CD4-positive, CD25-positive, alpha-beta regulatory T cell (primary cell): Measurements from ENCODE around the gene NAAA. TPM values are rescaled to one million over a fixed set of nuclear protein-coding genes. Genes with fewer than 3 reads are reported as not detected.
"Not testable (repeated sequence)": the region's sequence is repeated elsewhere in the genome, so short reads cannot be mapped to it uniquely, and the experiment has no call there.

Experiments
- ATAC-seq, 2 donors: fragments of 150-1000 bp; cut with Tn5 transposase; one replicate each; pipeline ENCODE4 v1.10.0; 2021; ENCODE audit warnings: low read depth in 2 of 2, moderate number of reproducible peaks in 2 of 2, moderate library complexity in 1 of 2
- DNase-seq, 3 donors: peaks; one replicate each; pipeline versions ENCODE4 v3.0.0 to v3.0.0-alpha.2; 2012 to 2022; ENCODE audit warnings: mixed read lengths in 1 of 3
- H3K27ac ChIP-seq: one replicate; pipeline ENCODE4 v1.7.0; 2013; ENCODE audit warnings: mild to moderate bottlenecking, low read length; ENCODE audit not compliant: insufficient read depth, poor library complexity, severe bottlenecking
- H3K27me3 ChIP-seq: one replicate; pipeline ENCODE4 v1.7.0; 2013; ENCODE audit warnings: low read length; ENCODE audit not compliant: control insufficient read depth, insufficient read depth
- H3K36me3 ChIP-seq: one replicate; pipeline ENCODE4 v1.7.0; 2013; ENCODE audit warnings: mild to moderate bottlenecking, low read length, moderate library complexity; ENCODE audit not compliant: control insufficient read depth, insufficient read depth
- H3K4me1 ChIP-seq: 2 replicates; pipeline ENCODE4 v1.7.0; 2013; ENCODE audit warnings: mild to moderate bottlenecking, low read length; ENCODE audit not compliant: insufficient read depth, control insufficient read depth, poor library complexity, severe bottlenecking
- H3K4me3 ChIP-seq: one replicate; pipeline ENCODE4 v1.7.0; 2013; ENCODE audit warnings: low read depth, mild to moderate bottlenecking, low read length, moderate library complexity
- H3K9me3 ChIP-seq, 2 experiments: 1 replicate in 1 of 2; 2 replicates in 1 of 2; pipeline ENCODE4 v1.7.0; 2013; ENCODE audit warnings: low read length in 2 of 2, mild to moderate bottlenecking in 1 of 2, moderate library complexity in 1 of 2; ENCODE audit not compliant: control insufficient read depth in 2 of 2
- H3K27ac Mint-ChIP-seq, 3 donors: one replicate each; pipeline ENCODE4 v1.8.0; 2020 to 2022; ENCODE audit warnings: mild to moderate bottlenecking in 3 of 3, mixed read lengths in 3 of 3, moderate library complexity in 2 of 3
- H3K27me3 Mint-ChIP-seq: one replicate; pipeline ENCODE4 v1.8.0; 2022; ENCODE audit warnings: mild to moderate bottlenecking, mixed read lengths
- H3K36me3 Mint-ChIP-seq: one replicate; pipeline ENCODE4 v1.8.0; 2020; ENCODE audit warnings: mixed read lengths
- H3K4me1 Mint-ChIP-seq, 4 donors: one replicate each; pipeline ENCODE4 v1.8.0; 2020 to 2022; ENCODE audit warnings: mixed read lengths in 4 of 4, mild to moderate bottlenecking in 1 of 4
- H3K4me3 Mint-ChIP-seq, 4 donors: one replicate each; pipeline ENCODE4 v1.8.0; 2020 to 2022; ENCODE audit warnings: mild to moderate bottlenecking in 4 of 4, mixed read lengths in 4 of 4, moderate library complexity in 3 of 4
- H3K9me3 Mint-ChIP-seq, 7 donors: one replicate each; pipeline ENCODE4 v1.8.0; 2020 to 2022; ENCODE audit warnings: mixed read lengths in 7 of 7, mild to moderate bottlenecking in 3 of 7, moderate library complexity in 2 of 7
- polyA plus RNA-seq, 4 donors: library from polyadenylated mRNA; unstranded; fragments of 300-500 nt; fragmentation: Illumina TruSeq; gene quantifications; one replicate each; pipeline ENCODE4 v1.2.3, GENCODE V29; 2021
- total RNA-seq: library from RNA; stranded (reverse); gene quantifications from one replicate; pipeline ENCODE4 v1.2.3, GENCODE V29; 2022

The NAAA gene
- total and polyA plus RNA-seq, 5 donors from 2014 or later: 60.5 to 135 (median 123) TPM

DNA sequence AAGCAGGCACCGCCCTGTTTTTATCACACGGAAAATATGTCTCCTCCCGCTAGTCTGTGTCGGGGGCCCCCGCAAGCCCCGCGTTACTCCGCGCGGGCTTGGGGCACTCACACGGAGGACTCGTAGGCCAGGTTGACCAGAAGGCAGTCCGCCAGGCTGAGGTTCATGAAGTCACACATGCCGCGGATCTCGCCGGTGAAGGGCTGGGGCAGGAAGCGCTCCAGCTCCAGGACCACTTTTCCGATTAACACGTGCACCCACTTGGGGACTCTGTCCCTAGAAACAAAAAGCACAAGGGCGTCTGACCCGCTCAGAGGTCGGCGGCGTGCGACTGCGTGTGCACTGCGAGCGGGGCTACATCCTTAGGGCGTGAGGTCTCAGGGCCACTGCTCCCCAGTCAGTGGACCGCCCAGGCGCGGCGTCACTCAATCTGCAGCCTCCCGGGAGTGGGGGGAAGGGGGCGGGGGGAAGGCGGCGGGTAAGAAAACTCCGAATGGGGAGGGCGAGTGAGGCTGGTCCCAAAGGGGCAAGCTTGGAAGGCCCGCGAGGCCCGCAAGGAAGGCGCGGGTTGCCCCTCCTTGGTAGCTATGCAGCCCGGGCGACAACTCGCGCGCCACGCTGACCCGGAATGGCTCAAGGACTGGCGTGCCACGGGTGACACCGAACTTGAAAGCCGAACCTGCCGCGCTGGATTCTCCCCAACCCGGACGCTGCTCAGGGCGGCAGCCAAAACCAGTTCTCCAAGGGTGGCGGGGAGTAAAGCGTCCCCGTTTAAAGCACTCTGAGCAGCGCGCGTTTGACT lies 722 bp downstream of the NAAA start:
- Mint-ChIP-seq H3K9me3 (no peaks in the 10 kb centered on the region), H3K4me3 (peak overlapping the region; percentile 98 to 99 (median 99)), H3K4me1 (peaks cover 15 to 44% (median 28%) of the 10 kb centered on the region in 4 donors), H3K27me3 (no peaks in the 10 kb centered on the region), H3K36me3 (peaks cover 24% of the 10 kb centered on the region), H3K27ac (peak overlapping the region; percentile 97 to 99 (median 97))
- H3K27me3 ChIP-seq: no peaks in the 10 kb centered on the region
- peaks cover 19% of the 10 kb centered on the region for H3K36me3 ChIP-seq
- no peaks in the 10 kb centered on the region for H3K9me3 ChIP-seq
- DNase-seq (peak; percentile 68 to 87 (median 73)), ATAC-seq (peak; percentile 61 to 62)
- peak overlapping the region; percentile 82 for H3K27ac ChIP-seq
- H3K4me3 ChIP-seq: peak overlapping the region; percentile 85
- H3K4me1 ChIP-seq: peaks cover 20% of the 10 kb centered on the region

DNA sequence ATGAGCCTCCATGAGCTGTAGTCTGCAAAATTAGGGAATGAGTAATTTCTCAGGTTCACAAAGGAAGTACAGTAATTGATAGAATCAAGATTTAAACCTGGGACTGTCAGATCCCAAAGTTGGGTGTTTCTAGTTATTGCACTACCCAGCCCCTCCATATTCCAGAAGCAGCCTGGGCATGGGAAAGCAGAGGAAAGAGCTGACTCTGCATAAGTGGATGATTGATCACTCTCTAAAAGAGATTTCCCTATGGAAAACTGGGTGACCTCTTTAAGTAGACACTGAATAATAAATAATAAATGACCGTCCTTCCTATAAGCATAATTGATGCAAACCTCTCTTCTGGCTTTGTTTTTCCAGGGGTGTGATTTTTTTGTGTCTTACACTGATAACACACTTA lies 5.2 kb downstream of the NAAA start:
- Histone ChIP-seq H3K9me3 (no peaks in the 10 kb centered on the region), H3K4me1 (peaks cover 14% of the 10 kb centered on the region), H3K4me3 (no peak overlapping the region), H3K27me3 (no peaks in the 10 kb centered on the region), H3K27ac (no peak overlapping the region), H3K36me3 (peaks cover 50% of the 10 kb centered on the region)
- ATAC-seq: no peak
- H3K27me3 Mint-ChIP-seq: no peaks in the 10 kb centered on the region
- no peak for DNase-seq
- no peak overlapping the region for H3K27ac Mint-ChIP-seq
- H3K9me3 Mint-ChIP-seq: no peaks in the 10 kb centered on the region
- peaks cover 20 to 45% (median 30%) of the 10 kb centered on the region in 4 donors for H3K4me1 Mint-ChIP-seq
- H3K4me3 Mint-ChIP-seq: no peak overlapping the region
- H3K36me3 Mint-ChIP-seq: peaks cover 35% of the 10 kb centered on the region

DNA sequence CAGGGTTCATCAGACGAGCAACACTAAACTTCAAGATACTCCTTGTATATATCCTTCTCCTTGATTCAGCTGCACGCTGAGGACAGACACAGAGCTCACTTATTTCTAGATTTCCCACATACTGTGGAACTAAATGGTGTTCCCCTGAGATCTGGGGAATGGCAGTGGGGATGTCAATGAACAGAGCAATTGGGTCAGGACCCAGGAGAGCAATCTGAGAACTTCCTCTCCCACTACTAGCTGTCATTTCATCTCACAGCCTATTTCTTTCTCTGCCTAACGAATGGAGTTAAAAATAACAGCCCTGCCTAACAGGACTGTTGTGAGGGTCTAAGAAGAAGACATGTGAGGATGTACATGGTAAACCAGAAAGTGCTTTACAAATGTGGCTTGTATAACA lies 10.7 kb downstream of the NAAA start:
- Histone ChIP-seq H3K36me3 (peaks cover 64% of the 10 kb centered on the region), H3K4me1 (no peaks in the 10 kb centered on the region), H3K27me3 (no peaks in the 10 kb centered on the region), H3K27ac (no peak overlapping the region), H3K4me3 (no peak overlapping the region), H3K9me3 (no peaks in the 10 kb centered on the region)
- peaks cover 35% of the 10 kb centered on the region for H3K36me3 Mint-ChIP-seq
- no peak for ATAC-seq
- H3K27ac Mint-ChIP-seq: peak overlapping the region in 2 of 3 donors; percentile 23 to 26
- no peak overlapping the region for H3K4me3 Mint-ChIP-seq
- peaks cover 2 to 15% (median 10%) of the 10 kb centered on the region in 4 donors for H3K4me1 Mint-ChIP-seq
- no peaks in the 10 kb centered on the region for H3K27me3 Mint-ChIP-seq
- H3K9me3 Mint-ChIP-seq: no peaks in the 10 kb centered on the region
- no peak for DNase-seq

DNA sequence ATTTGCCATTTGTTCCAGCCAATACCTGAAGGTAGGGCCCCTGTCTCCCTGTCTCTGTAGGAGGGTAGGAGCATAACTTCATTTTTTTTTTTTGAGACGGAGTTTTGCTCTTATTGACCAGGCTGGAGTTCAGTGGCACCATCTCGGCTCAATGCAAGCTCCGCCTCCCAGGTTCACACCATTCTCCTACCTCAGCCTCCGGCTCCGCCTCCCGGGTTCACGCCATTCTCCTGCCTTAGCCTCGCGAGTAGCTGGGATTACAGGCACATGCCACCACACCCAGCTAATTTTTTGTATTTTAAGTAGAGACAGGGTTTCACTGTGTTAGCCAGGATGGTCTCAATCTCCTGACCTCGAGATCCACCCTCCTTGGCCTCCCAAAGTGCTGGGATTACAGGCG lies 15.9 kb downstream of the NAAA start:
- H3K27ac Mint-ChIP-seq, ATAC-seq, H3K9me3 Mint-ChIP-seq, H3K4me3 ChIP-seq, H3K27ac ChIP-seq, H3K27me3 Mint-ChIP-seq, H3K4me1 ChIP-seq, H3K27me3 ChIP-seq, H3K4me1 Mint-ChIP-seq, H3K4me3 Mint-ChIP-seq, H3K9me3 ChIP-seq, DNase-seq: not testable (repeated sequence)
- peaks cover 67% of the 10 kb centered on the region for H3K36me3 ChIP-seq
- peaks cover 46% of the 10 kb centered on the region for H3K36me3 Mint-ChIP-seq

DNA sequence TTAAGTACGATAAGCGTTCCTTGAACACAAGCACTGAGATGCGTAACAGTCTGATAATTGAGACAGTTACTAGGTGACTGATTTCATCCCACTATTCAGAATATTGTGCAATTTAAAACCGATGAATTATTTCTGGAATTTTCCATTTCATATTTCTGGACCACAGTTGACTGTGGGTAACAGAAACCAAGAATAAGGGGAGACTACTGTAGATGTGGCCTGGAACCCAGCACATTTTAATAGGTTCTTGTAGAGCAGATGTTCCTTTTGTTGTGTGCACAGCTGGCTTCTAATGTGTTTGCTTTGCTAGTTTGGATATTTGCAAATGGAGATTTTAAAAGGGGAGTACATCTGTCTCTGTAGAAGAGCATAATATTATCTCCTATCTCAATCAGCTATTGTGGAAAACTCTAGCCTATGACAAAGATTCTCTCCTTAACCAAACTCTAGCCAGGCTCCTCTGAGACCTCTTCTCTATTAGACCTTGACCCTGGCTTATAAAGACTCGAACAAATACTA lies 16.4 kb downstream of the NAAA start:
- no peaks in the 10 kb centered on the region for H3K27me3 ChIP-seq
- ATAC-seq (no peak), DNase-seq (no peak)
- peaks cover 0 to 9% (median 6%) of the 10 kb centered on the region in 4 donors for H3K4me1 Mint-ChIP-seq
- H3K9me3 Mint-ChIP-seq: no peaks in the 10 kb centered on the region
- H3K36me3 Mint-ChIP-seq: peaks cover 46% of the 10 kb centered on the region
- peaks cover 67% of the 10 kb centered on the region for H3K36me3 ChIP-seq
- no peak overlapping the region for H3K27ac ChIP-seq
- no peaks in the 10 kb centered on the region for H3K4me1 ChIP-seq
- H3K4me3 Mint-ChIP-seq: no peak overlapping the region
- no peaks in the 10 kb centered on the region for H3K9me3 ChIP-seq
- H3K27ac Mint-ChIP-seq: peak overlapping the region in 1 of 3 donors; percentile 14
- no peaks in the 10 kb centered on the region for H3K27me3 Mint-ChIP-seq
- no peak overlapping the region for H3K4me3 ChIP-seq

DNA sequence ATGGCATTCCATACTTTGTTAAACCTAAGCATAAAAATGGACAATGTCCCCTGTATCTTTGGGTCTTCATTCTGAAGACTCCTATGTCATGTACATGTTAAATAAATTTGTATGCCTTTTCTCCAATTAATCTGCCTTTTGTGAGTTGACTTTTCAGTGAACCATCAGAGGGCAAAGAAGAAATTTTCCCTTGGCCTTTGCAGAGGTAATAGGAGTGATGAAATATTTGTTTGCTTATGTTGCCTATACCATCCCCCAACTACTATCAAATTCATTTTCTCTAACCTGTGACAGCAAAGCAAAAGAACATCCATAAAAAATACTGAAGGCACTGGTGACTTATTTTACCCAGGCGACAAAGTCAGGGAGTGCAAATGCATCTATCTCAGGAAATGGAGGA lies 18.2 kb downstream of the NAAA start:
- DNase-seq (no peak), ATAC-seq (no peak)
- Mint-ChIP-seq H3K36me3 (peaks cover 44% of the 10 kb centered on the region), H3K27ac (peak overlapping the region in 2 of 3 donors; percentile 44 to 48), H3K27me3 (no peaks in the 10 kb centered on the region), H3K9me3 (no peaks in the 10 kb centered on the region), H3K4me3 (no peak overlapping the region), H3K4me1 (peaks cover 0 to 6% (median 2%) of the 10 kb centered on the region in 4 donors)
- no peaks in the 10 kb centered on the region for H3K27me3 ChIP-seq
- H3K36me3 ChIP-seq: peaks cover 71% of the 10 kb centered on the region
- H3K4me1 ChIP-seq: no peaks in the 10 kb centered on the region
- no peak overlapping the region for H3K27ac ChIP-seq
- no peaks in the 10 kb centered on the region for H3K9me3 ChIP-seq
- H3K4me3 ChIP-seq: no peak overlapping the region

DNA sequence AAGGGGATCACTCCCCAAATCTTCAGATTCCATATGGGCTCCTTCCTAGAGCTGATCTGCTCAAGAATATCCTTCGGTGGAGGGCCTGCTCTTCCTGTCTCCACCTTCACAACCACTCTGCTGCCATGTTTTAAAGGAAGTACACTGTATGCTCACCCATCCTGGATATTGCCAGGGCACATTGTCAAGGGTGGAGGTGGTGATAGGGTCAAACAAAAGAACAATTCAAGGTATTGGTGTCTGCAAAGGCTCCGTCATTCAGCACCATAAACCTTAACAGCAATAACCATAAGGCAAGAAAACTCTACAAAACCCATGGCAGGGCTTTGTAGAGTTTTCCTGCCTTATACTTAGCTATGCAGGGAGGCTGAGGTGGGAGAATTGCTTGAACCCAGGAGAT lies 18.9 kb downstream of the NAAA start:
- Histone ChIP-seq H3K4me3 (no peak overlapping the region), H3K9me3 (no peaks in the 10 kb centered on the region), H3K4me1 (no peaks in the 10 kb centered on the region), H3K27ac (no peak overlapping the region), H3K27me3 (no peaks in the 10 kb centered on the region), H3K36me3 (peaks cover 77% of the 10 kb centered on the region)
- DNase-seq: no peak
- peaks cover 42% of the 10 kb centered on the region for H3K36me3 Mint-ChIP-seq
- ATAC-seq: no peak
- H3K4me3 Mint-ChIP-seq: no peak overlapping the region
- H3K9me3 Mint-ChIP-seq: no peaks in the 10 kb centered on the region
- no peaks in the 10 kb centered on the region for H3K27me3 Mint-ChIP-seq
- peak overlapping the region in 1 of 3 donors; percentile 65 for H3K27ac Mint-ChIP-seq
- peaks cover 0 to 6% (median 2%) of the 10 kb centered on the region in 4 donors for H3K4me1 Mint-ChIP-seq

DNA sequence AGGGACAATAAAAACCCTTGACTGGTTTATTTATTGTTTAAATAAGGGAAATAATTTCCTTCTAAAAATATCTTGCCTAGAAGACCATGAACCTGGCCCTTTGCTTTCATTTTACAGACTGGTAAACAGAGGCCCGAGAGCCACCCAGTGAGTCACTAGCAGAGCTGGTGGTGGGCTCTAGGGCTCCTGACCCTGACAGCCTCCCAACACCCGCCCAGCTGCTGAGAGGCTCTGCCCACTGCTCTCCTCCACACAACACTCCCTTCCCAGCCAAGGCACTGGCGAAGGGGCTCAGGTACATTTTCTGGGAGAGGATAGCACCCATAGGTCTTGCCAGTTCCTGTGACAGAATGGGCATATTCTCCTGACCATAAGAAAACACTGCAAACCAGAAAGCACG lies 20.5 kb downstream of the NAAA start:
- Mint-ChIP-seq H3K36me3 (peaks cover 43% of the 10 kb centered on the region), H3K9me3 (no peaks in the 10 kb centered on the region), H3K4me3 (no peak overlapping the region), H3K27ac (no peak overlapping the region), H3K4me1 (peaks cover 0 to 11% (median 5%) of the 10 kb centered on the region in 4 donors), H3K27me3 (no peaks in the 10 kb centered on the region)
- ATAC-seq: no peak
- Histone ChIP-seq H3K27ac (no peak overlapping the region), H3K27me3 (no peaks in the 10 kb centered on the region), H3K4me3 (no peak overlapping the region), H3K36me3 (peaks cover 73% of the 10 kb centered on the region), H3K4me1 (no peaks in the 10 kb centered on the region), H3K9me3 (no peaks in the 10 kb centered on the region)
- no peak for DNase-seq
